Esophagus muscularis mucosa (tissue), 4 donors: Measurements from ENCODE around the gene CFAP92.

Experiments used
- CTCF ChIP-seq, 3 experiments: fragments of 200-600 bp in 2 of 3; fragments of 450-650 bp in 1 of 3; sonication (generic) in 2 of 3; IDR thresholded peaks; one replicate each; pipeline ENCODE4 v1.5.1; 2017 to 2019; ENCODE audit warnings: antibody characterized with exemption in 3 of 3, mild to moderate bottlenecking in 2 of 3, moderate library complexity in 1 of 3
- EP300 ChIP-seq: sonication (generic); formaldehyde crosslinking; IDR thresholded peaks from one replicate; pipeline ENCODE4 v1.6.1; 2017; ENCODE audit warnings: antibody characterized with exemption
- POLR2A ChIP-seq: fragments of 450-650 bp; IDR thresholded peaks from one replicate; pipeline ENCODE4 v1.6.1; 2017; ENCODE audit warnings: antibody characterized with exemption, moderate library complexity, mild to moderate bottlenecking, low read depth
- POLR2AphosphoS5 ChIP-seq, 2 donors: sonication (generic); formaldehyde crosslinking; IDR thresholded peaks; one replicate each; pipeline ENCODE4 v1.6.1; 2017; ENCODE audit warnings: antibody characterized with exemption in 2 of 2

DNA sequence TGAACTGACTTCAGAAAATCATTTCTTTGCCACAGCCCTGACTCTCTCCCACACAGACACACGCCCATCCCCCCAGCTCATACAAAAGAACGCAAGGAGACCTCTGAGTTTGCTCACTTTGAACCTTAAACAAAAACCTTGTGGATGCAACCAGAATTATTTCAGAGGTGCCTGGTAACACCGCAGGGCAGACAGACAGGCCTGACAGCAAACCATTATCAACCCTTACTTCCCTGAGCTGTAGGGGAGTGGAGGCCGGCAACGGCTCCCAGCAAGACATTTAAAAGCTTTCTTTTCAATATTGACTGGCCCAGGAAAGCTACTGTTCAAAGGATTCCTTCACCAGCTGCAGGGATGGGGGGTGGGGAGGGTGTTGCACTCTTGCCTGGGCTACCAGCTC is 5.2 kb upstream of the CFAP92 start:
- TF ChIP-seq CTCF (IDR thresholded peaks at IDR 0.05) (no peak), POLR2A (no peak), POLR2AphosphoS5 (IDR thresholded peaks at IDR 0.05) (no peak), EP300 (no peak)
